ENCODE results near the gene CD300LF.

Gene CD300LF

DNA sequence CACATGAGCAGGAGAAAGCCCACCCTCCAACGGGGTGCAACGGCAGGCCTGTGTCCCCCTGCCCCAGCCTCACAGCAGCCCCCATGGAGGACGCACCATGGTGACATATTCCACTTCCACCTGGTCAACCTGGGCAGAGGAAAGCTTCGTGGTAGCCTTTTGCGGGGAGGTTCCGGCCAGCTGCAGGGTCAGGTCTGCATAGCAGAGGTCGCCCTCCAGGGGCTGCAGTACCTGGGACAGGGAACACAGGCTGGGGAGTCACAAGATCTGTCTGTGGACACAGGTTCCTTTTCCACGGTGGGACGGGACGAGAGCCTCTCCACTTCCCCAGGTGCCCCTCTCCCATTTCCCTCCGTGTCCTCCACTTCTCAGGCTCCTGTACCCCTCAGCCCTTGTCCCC is 17.1 kb downstream of the CD300LF start:
- DNase-seq: no peak
- no peaks in the 10 kb centered on the region for H3K4me1 ChIP-seq (ENCODE audit: control insufficient read depth, insufficient read depth, low read length, poor library complexity, severe bottlenecking)
- H3K36me3 ChIP-seq (ENCODE audit: control insufficient read depth, insufficient read depth, low read length): no peaks in the 10 kb centered on the region
- H3K27ac ChIP-seq (ENCODE audit: insufficient read depth, low read length, poor library complexity, severe bottlenecking): no peak overlapping the region
- H3K4me3 ChIP-seq (ENCODE audit: insufficient read depth, low read depth, low read length, poor library complexity, severe bottlenecking): no peak overlapping the region
- H3K9me3 ChIP-seq (ENCODE audit: control insufficient read depth, low read length): no peaks in the 10 kb centered on the region
- H3K27me3 ChIP-seq (replicated peaks; ENCODE audit: control insufficient read depth, insufficient read depth, low read length, poor library complexity, severe bottlenecking): no peaks in the 10 kb centered on the region

DNA sequence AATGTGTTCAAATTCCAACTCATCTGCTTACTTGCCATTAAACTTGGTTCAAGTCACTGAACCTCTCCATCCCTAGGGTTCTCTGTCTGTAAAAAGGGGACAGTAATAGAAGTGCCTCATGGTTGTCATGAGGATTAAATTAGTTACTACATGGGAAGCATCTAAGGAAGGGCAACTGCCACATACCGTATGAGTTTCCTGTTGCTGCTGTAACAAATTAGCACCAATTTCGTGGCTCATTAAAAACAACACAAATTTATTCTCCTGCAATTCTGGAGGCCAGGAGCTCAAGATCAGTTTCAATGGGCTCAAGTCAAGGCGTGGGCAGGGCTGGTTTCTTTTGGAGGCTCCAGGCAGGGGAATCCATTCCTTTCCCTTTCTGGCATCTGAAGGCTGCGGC is 18.6 kb downstream of the CD300LF start:
- H3K4me1 ChIP-seq (ENCODE audit: control insufficient read depth, insufficient read depth, low read length, poor library complexity, severe bottlenecking): no peaks in the 10 kb centered on the region
- H3K27ac ChIP-seq (ENCODE audit: insufficient read depth, low read length, poor library complexity, severe bottlenecking): no peak overlapping the region
- DNase-seq: no peak
- H3K9me3 ChIP-seq (ENCODE audit: control insufficient read depth, low read length): no peaks in the 10 kb centered on the region
- H3K27me3 ChIP-seq (replicated peaks; ENCODE audit: control insufficient read depth, insufficient read depth, low read length, poor library complexity, severe bottlenecking): no peaks in the 10 kb centered on the region
- no peak overlapping the region for H3K4me3 ChIP-seq (ENCODE audit: insufficient read depth, low read depth, low read length, poor library complexity, severe bottlenecking)
- H3K36me3 ChIP-seq (ENCODE audit: control insufficient read depth, insufficient read depth, low read length): no peaks in the 10 kb centered on the region

DNA sequence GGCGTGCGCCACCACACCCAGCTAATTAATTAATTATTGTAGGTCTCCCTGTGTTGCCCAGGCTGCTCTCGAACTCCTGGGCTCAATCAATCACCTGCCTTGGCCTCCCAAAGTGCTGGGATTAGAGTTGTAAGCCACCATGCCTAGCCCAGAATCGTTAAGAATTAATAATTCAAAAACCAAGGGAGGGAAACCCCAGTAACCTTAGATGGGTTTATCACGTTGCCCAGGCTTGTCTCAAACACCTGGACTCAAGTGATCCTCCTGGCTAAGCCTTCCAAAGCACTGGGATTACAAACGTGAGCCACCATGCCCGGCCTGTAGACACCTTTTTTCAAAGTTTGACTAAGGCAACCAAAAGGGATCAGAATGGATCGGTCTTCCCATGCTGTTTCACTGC is 21.6 kb downstream of the CD300LF start:
- DNase-seq: no peak
- Histone ChIP-seq H3K27me3 (replicated peaks; ENCODE audit: control insufficient read depth, insufficient read depth, low read length, poor library complexity, severe bottlenecking) (no peaks in the 10 kb centered on the region), H3K27ac (ENCODE audit: insufficient read depth, low read length, poor library complexity, severe bottlenecking) (no peak overlapping the region), H3K4me3 (ENCODE audit: insufficient read depth, low read depth, low read length, poor library complexity, severe bottlenecking) (no peak overlapping the region), H3K36me3 (ENCODE audit: control insufficient read depth, insufficient read depth, low read length) (no peaks in the 10 kb centered on the region), H3K4me1 (ENCODE audit: control insufficient read depth, insufficient read depth, low read length, poor library complexity, severe bottlenecking) (no peaks in the 10 kb centered on the region), H3K9me3 (ENCODE audit: control insufficient read depth, low read length) (no peaks in the 10 kb centered on the region)

DNA sequence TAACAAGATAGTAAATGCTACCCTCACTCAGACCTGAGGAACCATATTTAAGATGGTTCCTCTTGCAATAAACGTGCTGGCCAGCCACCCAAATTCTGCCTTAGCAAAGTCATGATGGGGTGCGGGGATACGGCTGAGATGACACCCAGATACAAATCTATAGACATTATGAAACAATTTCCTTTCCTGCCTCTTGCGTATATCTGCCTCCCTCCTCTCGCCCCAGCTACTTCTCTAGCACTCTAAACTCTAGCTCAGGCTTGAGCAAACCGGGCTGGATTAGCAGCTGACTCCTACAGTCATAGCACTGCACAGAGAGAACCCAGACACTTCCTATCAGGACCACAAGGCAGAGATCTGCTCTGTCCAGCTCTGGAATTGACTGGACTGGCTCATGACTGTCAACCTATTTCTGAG is 22.3 kb downstream of the CD300LF start:
- Histone ChIP-seq H3K36me3 (ENCODE audit: control insufficient read depth, insufficient read depth, low read length) (no peaks in the 10 kb centered on the region), H3K9me3 (ENCODE audit: control insufficient read depth, low read length) (no peaks in the 10 kb centered on the region), H3K27ac (ENCODE audit: insufficient read depth, low read length, poor library complexity, severe bottlenecking) (no peak overlapping the region), H3K4me1 (ENCODE audit: control insufficient read depth, insufficient read depth, low read length, poor library complexity, severe bottlenecking) (no peaks in the 10 kb centered on the region), H3K27me3 (replicated peaks; ENCODE audit: control insufficient read depth, insufficient read depth, low read length, poor library complexity, severe bottlenecking) (no peaks in the 10 kb centered on the region), H3K4me3 (ENCODE audit: insufficient read depth, low read depth, low read length, poor library complexity, severe bottlenecking) (no peak overlapping the region)
- DNase-seq: no peak

DNA sequence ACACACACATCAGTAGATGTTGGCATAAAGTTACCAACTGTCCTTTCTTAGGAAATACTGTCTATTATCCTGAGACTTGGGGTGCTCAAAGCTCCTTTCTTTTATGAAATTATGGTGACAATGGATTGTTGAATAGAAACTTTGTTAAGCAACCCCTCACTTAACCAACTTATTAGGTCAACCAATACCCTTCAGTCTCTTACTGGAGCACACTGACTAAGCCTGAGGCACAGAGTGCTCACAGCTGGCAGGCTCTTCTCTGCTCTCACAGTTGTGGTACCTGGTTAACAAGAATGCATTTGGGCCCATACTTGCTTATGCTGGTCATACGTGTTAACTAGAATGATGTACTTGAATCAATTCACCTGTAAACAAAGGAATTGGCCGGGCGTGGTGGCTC is 24.8 kb downstream of the CD300LF start:
- H3K4me3 ChIP-seq (ENCODE audit: insufficient read depth, low read depth, low read length, poor library complexity, severe bottlenecking): no peak overlapping the region
- no peaks in the 10 kb centered on the region for H3K27me3 ChIP-seq (replicated peaks; ENCODE audit: control insufficient read depth, insufficient read depth, low read length, poor library complexity, severe bottlenecking)
- H3K36me3 ChIP-seq (ENCODE audit: control insufficient read depth, insufficient read depth, low read length): no peaks in the 10 kb centered on the region
- no peaks in the 10 kb centered on the region for H3K9me3 ChIP-seq (ENCODE audit: control insufficient read depth, low read length)
- DNase-seq: no peak
- no peak overlapping the region for H3K27ac ChIP-seq (ENCODE audit: insufficient read depth, low read length, poor library complexity, severe bottlenecking)
- no peaks in the 10 kb centered on the region for H3K4me1 ChIP-seq (ENCODE audit: control insufficient read depth, insufficient read depth, low read length, poor library complexity, severe bottlenecking)

DNA sequence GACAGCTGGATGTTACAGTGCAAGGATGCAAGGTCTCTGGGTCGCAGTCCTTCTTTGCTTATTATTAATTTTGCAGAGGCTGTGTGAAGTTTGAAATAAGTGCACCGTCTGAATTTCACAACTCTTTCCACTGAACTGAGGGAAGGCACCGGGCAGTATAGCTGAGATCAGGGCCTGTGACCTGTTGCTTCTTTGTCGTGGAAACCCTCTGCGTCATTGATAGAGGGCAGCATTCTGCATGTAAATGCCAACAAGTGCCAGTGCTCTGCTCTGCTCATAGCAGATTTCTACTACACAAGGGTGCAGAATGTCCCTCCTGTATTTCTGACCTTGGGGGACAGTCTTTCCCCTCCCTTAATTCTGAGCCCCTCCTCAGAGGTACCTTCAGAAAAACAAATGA is 26.0 kb downstream of the CD300LF start:
- no peak overlapping the region for H3K4me3 ChIP-seq (ENCODE audit: insufficient read depth, low read depth, low read length, poor library complexity, severe bottlenecking)
- no peak for DNase-seq
- no peaks in the 10 kb centered on the region for H3K36me3 ChIP-seq (ENCODE audit: control insufficient read depth, insufficient read depth, low read length)
- no peaks in the 10 kb centered on the region for H3K9me3 ChIP-seq (ENCODE audit: control insufficient read depth, low read length)
- H3K27me3 ChIP-seq (replicated peaks; ENCODE audit: control insufficient read depth, insufficient read depth, low read length, poor library complexity, severe bottlenecking): no peaks in the 10 kb centered on the region
- no peaks in the 10 kb centered on the region for H3K4me1 ChIP-seq (ENCODE audit: control insufficient read depth, insufficient read depth, low read length, poor library complexity, severe bottlenecking)
- H3K27ac ChIP-seq (ENCODE audit: insufficient read depth, low read length, poor library complexity, severe bottlenecking): no peak overlapping the region

DNA sequence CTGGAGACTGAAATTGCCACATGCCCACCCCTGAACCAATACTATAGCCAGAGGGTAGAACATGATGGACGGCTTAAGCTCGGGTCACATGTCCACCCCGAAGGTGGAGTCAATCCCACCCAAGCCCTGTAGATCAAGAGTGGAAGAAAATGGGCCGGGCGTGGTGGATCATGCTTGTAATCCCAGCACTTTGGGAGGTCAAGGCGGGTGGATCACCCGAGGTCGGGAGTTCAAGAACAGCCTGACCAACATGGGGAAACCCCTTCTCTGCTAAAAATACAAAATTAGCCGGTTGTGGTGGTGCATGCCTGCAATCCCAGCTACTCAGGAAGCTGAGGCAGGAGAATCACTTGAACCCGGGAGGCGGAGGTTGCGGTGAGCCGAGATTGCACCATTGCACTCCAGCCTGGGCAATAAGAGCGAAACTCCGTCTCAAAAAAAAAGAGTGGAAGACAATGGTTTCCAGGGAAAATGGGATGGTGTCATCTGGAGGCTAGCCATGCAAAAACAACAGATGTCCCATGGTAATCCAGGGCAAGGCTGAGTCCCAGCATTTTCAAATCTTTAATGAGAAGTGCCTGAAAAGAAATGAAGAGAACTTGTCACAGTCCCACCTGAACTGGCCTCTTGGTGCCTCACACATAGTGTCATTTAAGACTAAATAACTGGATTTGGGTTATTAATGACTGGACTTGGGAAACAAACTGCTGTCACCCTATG is 30.1 kb downstream of the CD300LF start:
- peaks cover 7% of the 10 kb centered on the region for H3K4me1 ChIP-seq (ENCODE audit: control insufficient read depth, insufficient read depth, low read length, poor library complexity, severe bottlenecking)
- DNase-seq: no peak
- no peaks in the 10 kb centered on the region for H3K9me3 ChIP-seq (ENCODE audit: control insufficient read depth, low read length)
- H3K36me3 ChIP-seq (ENCODE audit: control insufficient read depth, insufficient read depth, low read length): no peaks in the 10 kb centered on the region
- H3K27me3 ChIP-seq (replicated peaks; ENCODE audit: control insufficient read depth, insufficient read depth, low read length, poor library complexity, severe bottlenecking): no peaks in the 10 kb centered on the region
- no peak overlapping the region for H3K4me3 ChIP-seq (ENCODE audit: insufficient read depth, low read depth, low read length, poor library complexity, severe bottlenecking)
- no peak overlapping the region for H3K27ac ChIP-seq (ENCODE audit: insufficient read depth, low read length, poor library complexity, severe bottlenecking)

DNA sequence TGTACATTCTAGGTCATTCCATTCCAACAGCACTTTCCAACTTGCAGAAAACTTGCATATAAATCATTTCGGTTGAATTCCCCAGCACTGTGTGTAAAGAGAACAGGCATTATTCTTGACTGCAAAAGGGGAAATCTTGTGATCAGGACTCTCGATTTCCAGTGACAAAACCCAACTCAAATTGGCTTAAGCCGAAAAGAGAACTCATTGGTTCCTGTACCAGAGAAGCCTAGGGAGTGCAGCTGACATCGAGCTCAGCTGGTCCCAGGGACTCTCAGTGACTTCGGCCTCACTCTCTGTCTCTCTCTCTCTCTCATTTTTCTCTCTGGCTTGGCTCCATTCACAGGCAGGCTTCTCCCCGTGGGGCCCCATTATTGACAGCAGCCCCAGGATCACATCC is 30.7 kb downstream of the CD300LF start:
- H3K4me1 ChIP-seq (ENCODE audit: control insufficient read depth, insufficient read depth, low read length, poor library complexity, severe bottlenecking): peaks cover 11% of the 10 kb centered on the region

DNA sequence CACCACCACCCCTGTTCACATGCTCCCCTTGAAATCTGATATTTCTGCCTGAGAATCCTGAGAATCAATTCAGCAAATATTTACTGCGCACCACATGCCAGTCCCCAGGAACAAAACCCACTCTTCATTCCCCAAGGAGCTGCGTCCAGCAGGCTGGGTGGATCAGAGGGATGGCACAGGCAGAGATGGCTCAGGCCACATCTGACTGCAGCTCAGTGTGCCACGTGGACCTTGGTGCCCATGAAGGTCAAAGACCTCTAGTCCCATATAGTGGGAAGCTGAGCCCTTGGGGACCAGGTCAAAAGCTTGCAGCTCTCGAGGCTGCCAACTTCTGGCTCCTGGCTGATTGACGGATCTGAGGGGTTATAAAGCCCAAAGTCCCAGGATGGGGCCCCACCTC is 31.8 kb downstream of the CD300LF start:
- Histone ChIP-seq H3K4me1 (ENCODE audit: control insufficient read depth, insufficient read depth, low read length, poor library complexity, severe bottlenecking) (peaks cover 11% of the 10 kb centered on the region), H3K27ac (ENCODE audit: insufficient read depth, low read length, poor library complexity, severe bottlenecking) (no peak overlapping the region), H3K36me3 (ENCODE audit: control insufficient read depth, insufficient read depth, low read length) (no peaks in the 10 kb centered on the region), H3K4me3 (ENCODE audit: insufficient read depth, low read depth, low read length, poor library complexity, severe bottlenecking) (no peak overlapping the region), H3K9me3 (ENCODE audit: control insufficient read depth, low read length) (no peaks in the 10 kb centered on the region), H3K27me3 (replicated peaks; ENCODE audit: control insufficient read depth, insufficient read depth, low read length, poor library complexity, severe bottlenecking) (no peaks in the 10 kb centered on the region)
- DNase-seq: no peak

More for the DNA sequence above, 30.7 kb downstream of the CD300LF start:
- Histone ChIP-seq H3K27ac (ENCODE audit: insufficient read depth, low read length, poor library complexity, severe bottlenecking) (no peak overlapping the region), H3K27me3 (replicated peaks; ENCODE audit: control insufficient read depth, insufficient read depth, low read length, poor library complexity, severe bottlenecking) (no peaks in the 10 kb centered on the region), H3K4me3 (ENCODE audit: insufficient read depth, low read depth, low read length, poor library complexity, severe bottlenecking) (no peak overlapping the region), H3K36me3 (ENCODE audit: control insufficient read depth, insufficient read depth, low read length) (no peaks in the 10 kb centered on the region), H3K9me3 (ENCODE audit: control insufficient read depth, low read length) (no peaks in the 10 kb centered on the region)
- no peak for DNase-seq

DNA sequence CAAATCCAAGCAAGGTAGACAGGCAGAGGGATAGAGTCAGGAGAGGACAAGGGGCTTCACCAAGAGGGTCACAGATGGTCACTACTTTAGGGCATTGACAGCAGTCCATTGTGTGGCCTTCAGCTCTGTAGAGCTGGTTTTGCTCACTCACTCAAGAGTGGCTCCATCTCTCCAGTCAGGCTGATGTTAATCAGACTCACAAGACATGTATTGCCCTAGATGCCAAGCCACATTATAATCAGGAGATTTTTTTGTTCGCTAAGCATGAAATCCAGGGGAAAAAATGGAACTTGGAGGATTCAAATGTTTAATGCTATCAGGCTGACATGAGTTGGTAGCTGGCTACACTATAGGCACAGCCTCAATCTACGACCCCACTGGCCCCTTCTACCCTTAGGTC is 32.5 kb downstream of the CD300LF start:
- Histone ChIP-seq H3K9me3 (ENCODE audit: control insufficient read depth, low read length) (no peaks in the 10 kb centered on the region), H3K36me3 (ENCODE audit: control insufficient read depth, insufficient read depth, low read length) (no peaks in the 10 kb centered on the region), H3K4me3 (ENCODE audit: insufficient read depth, low read depth, low read length, poor library complexity, severe bottlenecking) (no peak overlapping the region), H3K27me3 (replicated peaks; ENCODE audit: control insufficient read depth, insufficient read depth, low read length, poor library complexity, severe bottlenecking) (no peaks in the 10 kb centered on the region), H3K4me1 (ENCODE audit: control insufficient read depth, insufficient read depth, low read length, poor library complexity, severe bottlenecking) (peaks cover 11% of the 10 kb centered on the region), H3K27ac (ENCODE audit: insufficient read depth, low read length, poor library complexity, severe bottlenecking) (no peak overlapping the region)
- DNase-seq: no peak
